GM19351 (cell line): ENCODE data around the gene HDAC7.
A peak's percentile ranks its signal among the peaks of the same experiment; 100 is the strongest.

ENCODE experiments used
- ATAC-seq: cut with Tn5 transposase; IDR thresholded peaks from one replicate; pipeline ENCODE4 v1.9.1; 2021; ENCODE audit warnings: mild to moderate bottlenecking, moderate library complexity; ENCODE audit not compliant: unreplicated experiment

The HDAC7 gene

DNA sequence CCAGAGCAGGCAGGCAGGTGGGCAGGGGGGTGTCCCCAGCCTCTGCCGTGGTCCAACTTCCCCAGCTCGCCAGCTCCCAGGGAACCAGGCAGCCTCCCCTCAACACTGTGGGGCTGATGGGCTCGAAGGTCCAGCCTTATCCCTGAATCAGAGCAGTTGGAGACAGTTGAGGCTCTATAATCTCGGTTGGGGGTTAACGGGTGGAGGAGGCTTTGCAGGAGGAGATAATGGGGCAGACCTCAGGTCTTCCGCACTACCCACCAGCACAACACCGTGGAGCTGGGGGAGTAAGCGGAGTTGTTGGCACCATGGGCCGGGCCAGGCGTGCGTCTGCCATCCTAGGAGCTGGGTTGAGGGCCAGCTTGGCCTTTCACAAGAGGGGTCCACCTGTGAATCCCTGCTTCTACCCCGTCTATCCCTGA, 13.9 kb upstream of the HDAC7 start:
- no peak for ATAC-seq

GRCh38 chr12:47832263-47832933, 12.7 kb upstream of the HDAC7 start:
- peak; percentile 55 for ATAC-seq

GRCh38 chr12:47829584-47829983, 9.9 kb upstream of the HDAC7 start:
- no peak for ATAC-seq

DNA sequence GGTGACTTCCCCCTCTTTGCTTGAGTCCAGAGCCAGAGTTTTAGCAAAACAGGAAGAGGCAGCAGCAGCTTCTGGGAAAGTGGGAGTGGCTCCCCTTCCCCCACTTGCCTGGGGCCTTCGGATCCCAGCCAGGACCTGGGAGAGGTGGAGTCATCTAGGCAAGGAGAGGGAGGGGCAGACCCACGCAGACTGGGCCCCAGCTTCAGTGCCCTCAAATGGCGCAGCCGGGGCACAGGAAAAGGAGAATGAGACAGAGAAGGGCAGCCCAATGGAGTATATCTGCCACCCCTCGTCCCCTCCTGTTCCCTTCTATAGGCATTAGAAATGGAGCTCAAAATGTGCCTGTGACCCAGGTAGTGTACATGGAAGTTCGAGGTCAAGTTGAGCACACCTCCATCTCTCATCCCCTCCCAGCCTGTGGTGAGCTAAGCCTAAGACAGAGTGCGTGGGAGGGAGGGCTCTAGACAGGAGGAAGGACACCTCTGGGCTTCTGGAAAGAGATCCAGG, 9.3 kb upstream of the HDAC7 start:
- ATAC-seq = no peak

DNA sequence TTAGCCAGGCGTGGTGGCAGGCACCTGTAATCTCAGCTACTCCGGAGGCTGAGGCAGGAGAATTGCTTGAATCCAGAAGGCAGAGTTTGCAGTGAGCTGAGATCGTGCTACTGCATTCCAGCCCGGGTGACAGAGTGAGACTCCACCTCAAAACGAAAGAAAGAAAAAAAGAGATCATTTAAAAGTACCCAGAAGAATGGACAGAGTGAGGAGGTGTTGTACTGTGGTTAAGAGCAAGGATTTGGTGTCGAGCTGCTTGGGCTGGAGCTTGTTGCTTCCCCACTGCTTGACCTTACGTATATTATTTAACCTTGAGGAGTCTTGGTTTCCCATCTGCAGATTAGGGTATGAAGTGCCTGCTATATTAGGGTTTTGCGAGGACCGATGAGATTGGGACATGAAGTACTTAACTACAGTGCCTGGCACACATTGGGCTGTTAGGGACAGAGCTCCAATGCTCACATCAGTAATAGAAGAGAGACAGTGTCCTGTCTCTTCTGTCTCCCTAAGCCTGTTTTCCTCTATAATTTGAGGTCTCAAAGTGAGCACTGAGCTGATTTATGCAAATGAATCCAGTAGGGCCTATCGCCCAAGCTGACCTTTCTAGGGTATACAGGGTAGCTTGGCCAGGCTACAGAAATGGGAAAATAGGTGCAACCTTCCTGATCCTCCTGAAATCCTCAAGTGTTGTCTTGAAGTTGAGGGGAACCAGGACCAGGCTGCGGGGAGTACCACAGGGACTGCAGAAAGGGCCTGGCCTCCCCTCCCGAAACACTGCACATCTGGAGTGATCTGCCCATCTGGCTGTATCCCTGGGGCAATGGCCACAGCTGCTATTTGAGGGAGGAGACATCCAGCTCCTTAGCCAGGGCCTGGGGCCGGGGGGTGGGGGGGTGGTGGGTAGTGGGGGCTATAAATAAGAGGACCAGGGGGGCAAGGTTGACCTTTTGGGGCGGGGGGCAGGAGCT, 8.6 kb upstream of the HDAC7 start:
- no peak for ATAC-seq

DNA sequence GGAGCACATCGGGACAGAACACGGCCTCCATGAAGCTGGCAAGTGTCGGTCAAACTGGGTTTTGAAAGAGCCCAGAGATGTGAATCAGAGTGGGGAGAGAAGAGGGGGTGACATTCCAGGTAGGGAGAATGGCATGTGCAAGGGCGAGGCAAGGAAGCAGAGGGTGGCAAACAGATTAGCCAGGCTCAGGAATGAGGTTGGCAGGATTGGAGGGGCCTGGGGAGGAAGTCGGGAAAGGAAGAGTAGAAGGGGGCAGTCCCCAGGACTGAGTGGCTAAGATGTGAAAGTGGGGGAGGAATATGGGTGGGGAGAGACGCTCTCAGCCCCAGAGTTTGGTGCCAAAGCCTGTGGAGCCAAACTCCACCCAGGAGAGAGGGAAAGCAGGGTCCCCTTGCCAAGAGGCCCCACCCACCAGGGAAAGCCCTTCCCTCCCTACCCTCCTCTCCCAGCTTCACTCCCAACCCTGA, 5.5 kb upstream of the HDAC7 start:
- no peak for ATAC-seq

- ATAC-seq = no peak
These were observed 4.9 kb upstream of the HDAC7 start for GRCh38 chr12:47824635-47825034.

DNA sequence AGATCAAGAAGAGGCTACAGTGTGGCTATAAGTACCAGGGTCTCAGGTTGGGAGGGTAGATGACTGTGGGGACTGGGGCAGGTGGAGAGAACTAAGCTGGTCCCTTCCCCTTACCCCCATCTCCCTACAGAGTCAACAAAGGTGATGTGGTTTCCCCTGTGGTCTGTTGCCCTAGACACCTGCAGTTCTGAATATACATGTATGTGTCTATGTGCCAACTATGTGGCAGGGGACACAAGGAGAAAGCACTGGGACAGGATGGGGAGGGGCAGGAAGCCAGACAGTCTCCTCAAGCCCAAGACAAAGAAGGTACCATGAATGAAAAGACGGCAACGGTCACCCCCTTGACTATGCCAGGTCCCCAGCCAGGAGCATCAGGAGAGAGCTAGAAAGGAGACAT, 4.5 kb upstream of the HDAC7 start:
- no peak for ATAC-seq

DNA sequence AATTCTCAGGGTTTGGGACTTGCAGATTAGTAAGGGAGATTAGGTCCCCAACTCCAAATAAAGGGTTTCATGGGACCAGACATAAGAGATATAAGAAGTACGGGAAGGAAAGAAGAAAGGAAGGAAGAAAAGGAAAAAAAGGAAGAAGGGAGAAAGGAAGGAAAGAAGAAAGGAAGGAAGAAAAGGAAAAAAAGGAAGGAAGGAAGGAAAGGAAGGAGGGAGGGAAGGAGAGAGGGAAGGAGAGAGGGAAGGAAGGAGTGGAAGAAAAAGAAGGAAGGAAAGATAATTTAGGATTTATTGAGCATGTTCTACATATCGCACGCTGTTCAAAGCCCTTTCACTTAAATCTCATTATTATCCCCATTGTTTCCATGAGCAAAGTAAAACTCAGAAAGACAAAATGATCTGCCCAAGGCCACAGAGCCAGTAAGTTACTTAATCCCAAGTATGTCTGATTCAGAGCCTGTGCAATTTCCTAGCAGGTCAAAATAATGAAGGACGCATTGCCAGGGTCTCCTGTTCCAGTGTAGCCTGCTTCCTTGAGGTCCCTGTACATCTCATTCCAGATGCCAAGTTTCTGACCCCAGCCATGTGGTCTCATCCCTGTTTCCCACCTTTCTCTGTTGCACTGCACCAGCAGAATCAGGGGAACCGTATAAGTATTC, 3.9 kb upstream of the HDAC7 start:
- ATAC-seq = no peak

GRCh38 chr12:47822863-47823262, 3.2 kb upstream of the HDAC7 start:
- ATAC-seq = no peak

DNA sequence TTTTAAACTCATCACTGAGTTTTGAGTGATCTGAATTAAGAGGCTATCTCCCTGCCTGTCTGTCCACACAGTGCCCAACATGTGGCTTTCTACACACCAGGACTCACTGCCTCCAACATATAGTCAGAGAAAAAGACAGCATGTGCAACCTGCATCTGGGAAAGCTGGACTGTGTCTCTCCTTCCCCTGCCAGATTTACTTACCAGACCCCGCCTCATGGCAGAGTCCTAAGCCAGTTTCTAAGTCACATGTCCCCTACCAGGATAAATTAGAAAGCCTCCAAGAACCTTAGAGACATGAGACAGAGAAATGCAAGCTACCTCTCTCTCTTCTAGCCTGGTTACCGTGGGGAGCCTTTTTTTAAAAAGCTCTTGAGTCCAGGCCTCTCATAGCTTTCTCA, 2.7 kb upstream of the HDAC7 start:
- no peak for ATAC-seq

- no peak for ATAC-seq
These were observed 1.6 kb upstream of the HDAC7 start for GRCh38 chr12:47821346-47821706.

GRCh38 chr12:47820631-47821345, 1.1 kb upstream of the HDAC7 start:
- ATAC-seq = no peak

- ATAC-seq = peak; percentile 46
These were observed 386 bp downstream of the HDAC7 start for GRCh38 chr12:47819138-47819895.

- peak; percentile 12 for ATAC-seq
These were observed 1.1 kb downstream of the HDAC7 start for GRCh38 chr12:47818467-47819137.

GRCh38 chr12:47818007-47818376, 1.7 kb downstream of the HDAC7 start:
- no peak for ATAC-seq

GRCh38 chr12:47817272-47818006, 2.3 kb downstream of the HDAC7 start:
- no peak for ATAC-seq

DNA sequence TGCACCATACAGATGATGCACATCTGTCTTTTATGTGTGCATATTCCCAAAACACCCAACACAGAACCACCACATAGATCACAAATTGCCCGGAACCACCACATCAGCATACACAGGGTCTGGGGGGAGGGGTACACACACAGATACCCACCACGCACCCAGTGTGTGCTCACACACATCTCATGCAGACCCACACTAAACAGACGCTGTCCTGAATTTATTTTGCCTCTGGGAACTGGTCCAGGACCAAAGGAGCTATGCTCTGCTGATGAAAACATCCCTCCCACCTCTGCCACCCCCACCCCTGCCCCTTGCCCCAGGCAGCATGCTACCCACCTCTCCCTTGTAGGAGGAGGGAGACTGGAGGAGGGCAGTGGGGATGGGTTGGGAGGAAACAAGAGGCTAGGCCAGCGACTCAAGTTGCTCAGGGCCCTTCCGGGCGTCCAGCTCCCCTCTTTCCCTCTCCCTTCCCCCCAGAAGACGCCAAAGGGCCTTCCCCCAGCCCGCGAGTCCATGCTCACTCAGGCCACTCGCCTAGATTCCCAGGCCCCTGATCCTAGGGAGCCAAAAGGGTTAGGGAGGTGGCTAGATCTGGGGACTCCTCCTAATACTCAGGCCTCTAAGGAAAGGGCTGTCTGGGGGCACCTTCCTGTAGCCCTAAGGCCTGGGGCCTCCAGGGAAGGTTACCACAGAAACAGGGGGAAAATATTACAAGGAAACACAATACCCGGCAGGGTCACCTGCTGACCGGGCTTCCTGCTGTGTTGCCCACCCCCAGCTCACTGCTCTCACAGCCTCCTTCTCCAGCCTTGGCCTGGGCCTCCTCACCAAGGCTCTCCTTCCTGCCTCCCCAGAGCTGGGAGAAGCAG, 3.1 kb downstream of the HDAC7 start:
- no peak for ATAC-seq
